OCI-LY3 (cell line): ENCODE measurements around the gene KIR3DL1.
"Not testable (repeated sequence)": the region's sequence is repeated elsewhere in the genome, so short reads cannot be mapped to it uniquely, and the experiment has no call there.

ENCODE experiments used
- EZH2phosphoT487 ChIP-seq: fragments of 200-600 bp; shearing (Covaris generic); IDR thresholded peaks from 2 replicates; pipeline ENCODE4 v1.6.1; 2018; ENCODE audit warnings: antibody characterized with exemption, mixed run types, low read depth
- TF ChIP-seq, protein P1 (sequence below): fragments of 200-600, 300-600 bp; sonication (generic); IDR thresholded peaks from 2 replicates; pipeline ENCODE4 v1.5.1; 2014; ENCODE audit warnings: antibody characterized with exemption, low read length, low read depth

DNA sequence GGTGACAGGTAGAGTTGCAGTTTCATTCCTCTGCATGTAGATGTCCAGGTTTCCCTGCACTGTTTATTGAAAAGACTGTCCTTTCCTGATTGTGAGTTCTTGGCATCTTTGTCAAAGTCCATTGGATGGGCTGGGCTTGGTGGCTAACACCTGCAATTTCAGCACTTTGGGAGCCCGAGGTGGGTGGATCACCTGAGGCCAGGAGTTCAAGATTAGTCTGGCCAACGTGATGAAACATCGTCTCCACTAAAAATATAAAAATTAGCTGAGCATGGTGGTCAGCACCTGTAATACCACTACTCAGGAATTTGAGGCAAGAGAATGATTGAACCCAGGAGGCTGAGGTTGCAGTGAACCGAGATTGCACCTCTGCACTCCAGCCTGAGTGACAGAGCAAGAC, 38.4 kb upstream of the KIR3DL1 start:
- TF ChIP-seq, protein P1, sequence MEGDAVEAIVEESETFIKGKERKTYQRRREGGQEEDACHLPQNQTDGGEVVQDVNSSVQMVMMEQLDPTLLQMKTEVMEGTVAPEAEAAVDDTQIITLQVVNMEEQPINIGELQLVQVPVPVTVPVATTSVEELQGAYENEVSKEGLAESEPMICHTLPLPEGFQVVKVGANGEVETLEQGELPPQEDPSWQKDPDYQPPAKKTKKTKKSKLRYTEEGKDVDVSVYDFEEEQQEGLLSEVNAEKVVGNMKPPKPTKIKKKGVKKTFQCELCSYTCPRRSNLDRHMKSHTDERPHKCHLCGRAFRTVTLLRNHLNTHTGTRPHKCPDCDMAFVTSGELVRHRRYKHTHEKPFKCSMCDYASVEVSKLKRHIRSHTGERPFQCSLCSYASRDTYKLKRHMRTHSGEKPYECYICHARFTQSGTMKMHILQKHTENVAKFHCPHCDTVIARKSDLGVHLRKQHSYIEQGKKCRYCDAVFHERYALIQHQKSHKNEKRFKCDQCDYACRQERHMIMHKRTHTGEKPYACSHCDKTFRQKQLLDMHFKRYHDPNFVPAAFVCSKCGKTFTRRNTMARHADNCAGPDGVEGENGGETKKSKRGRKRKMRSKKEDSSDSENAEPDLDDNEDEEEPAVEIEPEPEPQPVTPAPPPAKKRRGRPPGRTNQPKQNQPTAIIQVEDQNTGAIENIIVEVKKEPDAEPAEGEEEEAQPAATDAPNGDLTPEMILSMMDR, result not testable (repeated sequence)
- TF ChIP-seq EZH2phosphoT487, result not testable (repeated sequence)
